ENCODE data around the gene NCLN. TPM values are rescaled to one million over a fixed set of nuclear protein-coding genes. Genes with fewer than 3 reads are reported as not detected.

The NCLN gene
- total and polyA plus RNA-seq, 9 of the 15 experiments (the other 6 are each of a cell fraction or from before 2014, with no cell fraction given) = 3.8 to 126 (median 39.6) TPM

- no peak for TF ChIP-seq SFPQ (IDR thresholded peaks at IDR 0.05; ENCODE audit: low read depth, low read length)
- TF ChIP-seq IRF2 (CRISPR knock-in tag; IDR thresholded peaks at IDR 0.05) = no peak
- no peak for TF ChIP-seq ZNF76 (CRISPR knock-in tag; IDR thresholded peaks at IDR 0.05; ENCODE audit: borderline replicate concordance)
- no peak for TF ChIP-seq ZNF274 (IDR thresholded peaks at IDR 0.05; ENCODE audit: borderline replicate concordance, low read depth, low read length)
- TF ChIP-seq CBFA2T2 (conservative IDR thresholded peaks at IDR 0.05) = no peak
- no peak for TF ChIP-seq MECOM (CRISPR knock-in tag; IDR thresholded peaks at IDR 0.05)
- no peak for TF ChIP-seq ZNF707 (CRISPR knock-in tag; conservative IDR thresholded peaks at IDR 0.05)
- TF ChIP-seq HBP1 (CRISPR knock-in tag; IDR thresholded peaks at IDR 0.05) = peak; percentile 100
- TF ChIP-seq HCFC1 (IDR thresholded peaks at IDR 0.05; ENCODE audit: low read depth, low read length) = peak; percentile 66
- no peak for TF ChIP-seq HDGF (IDR thresholded peaks at IDR 0.05)
- TF ChIP-seq ADNP (tag; IDR thresholded peaks at IDR 0.05) = 0 out of 2 replicates have a peak, but pooled peaks have one; percentile 27
- TF ChIP-seq TFAP4 (CRISPR knock-in tag; IDR thresholded peaks at IDR 0.05; ENCODE audit: borderline replicate concordance) = 0 out of 2 replicates have a peak, but pooled peaks have one; percentile 14
- TF ChIP-seq ZNF224 (CRISPR knock-in tag; IDR thresholded peaks at IDR 0.05) = no peak
- peak; percentile 64; the same call in 1 of the 2 replicates for TF ChIP-seq NFATC3 (IDR thresholded peaks at IDR 0.05)
- TF ChIP-seq GTF2F1 (IDR thresholded peaks at IDR 0.05; ENCODE audit: low read depth, low read length) = no peak
- peak; percentile 98 for TF ChIP-seq BCOR (IDR thresholded peaks at IDR 0.05)
- TF ChIP-seq CREM (IDR thresholded peaks at IDR 0.05; ENCODE audit: low read depth) = no peak
- TF ChIP-seq TAF9B (IDR thresholded peaks at IDR 0.05; ENCODE audit: partially characterized antibody) = no peak
- TF ChIP-seq ZNF518B (CRISPR knock-in tag; IDR thresholded peaks at IDR 0.05) = no peak
- TF ChIP-seq HDAC2 (IDR thresholded peaks at IDR 0.05) = peak; percentile 97
Measured at GRCh38 chr19:3184847-3185460, 776 bp upstream of the NCLN start (continued).
